ENCODE measurements around the gene ZNF516. TPM values are rescaled to one million over a fixed set of nuclear protein-coding genes. Genes with fewer than 3 reads are reported as not detected.
A peak's percentile ranks its signal among the peaks of the same experiment; 100 is the strongest.

The ZNF516 gene
- total and polyA plus RNA-seq, 2 of the 13 experiments (the other 11 are each of a cell fraction or from before 2014, with no cell fraction given): 16.6 to 18.7 TPM

GRCh38 chr18:76528477-76529432, 33.7 kb upstream of the ZNF516 start (continued):
- TF ChIP-seq PAXIP1 (CRISPR knock-in tag; conservative IDR thresholded peaks at IDR 0.05) (peak; percentile 33; the same call in 1 of the 2 replicates), ZNF598 (CRISPR knock-in tag; IDR thresholded peaks at IDR 0.05; ENCODE audit: borderline replicate concordance) (0 out of 2 replicates have a peak, but pooled peaks have one; percentile 55), ZMYM4 (CRISPR knock-in tag; IDR thresholded peaks at IDR 0.05) (peak; percentile 20; the same call in 1 of the 2 replicates), ZNF431 (CRISPR knock-in tag; IDR thresholded peaks at IDR 0.05; ENCODE audit: borderline replicate concordance, low read depth) (0 out of 2 replicates have a peak, but pooled peaks have one; percentile 37), CEBPG (CRISPR knock-in tag; IDR thresholded peaks at IDR 0.05) (peak; percentile 17; the same call in 1 of the 2 replicates), CREM (IDR thresholded peaks at IDR 0.05) (0 out of 2 replicates have a peak, but pooled peaks have one; percentile 39), CREM (CRISPR knock-in tag; IDR thresholded peaks at IDR 0.05) (no peak), ZC3H4 (CRISPR knock-in tag; IDR thresholded peaks at IDR 0.05; ENCODE audit: borderline replicate concordance) (no peak), TOE1 (CRISPR knock-in tag; IDR thresholded peaks at IDR 0.05) (no peak), PHF20 (CRISPR knock-in tag; IDR thresholded peaks at IDR 0.05) (peak; percentile 40; the same call in 1 of the 2 replicates), HDAC1 (CRISPR knock-in tag; IDR thresholded peaks at IDR 0.05) (0 out of 2 replicates have a peak, but pooled peaks have one; percentile 36), ZNF282 (IDR thresholded peaks at IDR 0.05; ENCODE audit: partially characterized antibody) (no peak), ZNF605 (CRISPR knock-in tag; IDR thresholded peaks at IDR 0.05) (0 out of 2 replicates have a peak, but pooled peaks have one; percentile 22), GRHL1 (CRISPR knock-in tag; conservative IDR thresholded peaks at IDR 0.05) (no peak), ZNF292 (CRISPR knock-in tag; IDR thresholded peaks at IDR 0.05; ENCODE audit: borderline replicate concordance, low read depth) (peak; percentile 26; the same call in 1 of the 2 replicates), ZNF235 (CRISPR knock-in tag; IDR thresholded peaks at IDR 0.05; ENCODE audit: borderline replicate concordance) (no peak), REL (CRISPR knock-in tag; conservative IDR thresholded peaks at IDR 0.05) (no peak), KDM1A (CRISPR knock-in tag; IDR thresholded peaks at IDR 0.05) (no peak), ZNF672 (CRISPR knock-in tag; IDR thresholded peaks at IDR 0.05) (no peak), GMEB1 (CRISPR knock-in tag; IDR thresholded peaks at IDR 0.05; ENCODE audit: borderline replicate concordance) (no peak; the same call in 1 of the 2 replicates), HNRNPUL1 (IDR thresholded peaks at IDR 0.05; ENCODE audit: low read depth, low read length) (no peak)
